Measurements from ENCODE around the gene PTPRE. TPM values are rescaled to one million over a fixed set of nuclear protein-coding genes. Genes with fewer than 3 reads are reported as not detected.

The PTPRE gene
- polyA plus RNA-seq, 1 of the 3 experiments (the other 2 are of a cell fraction), result 11.8 TPM

DNA sequence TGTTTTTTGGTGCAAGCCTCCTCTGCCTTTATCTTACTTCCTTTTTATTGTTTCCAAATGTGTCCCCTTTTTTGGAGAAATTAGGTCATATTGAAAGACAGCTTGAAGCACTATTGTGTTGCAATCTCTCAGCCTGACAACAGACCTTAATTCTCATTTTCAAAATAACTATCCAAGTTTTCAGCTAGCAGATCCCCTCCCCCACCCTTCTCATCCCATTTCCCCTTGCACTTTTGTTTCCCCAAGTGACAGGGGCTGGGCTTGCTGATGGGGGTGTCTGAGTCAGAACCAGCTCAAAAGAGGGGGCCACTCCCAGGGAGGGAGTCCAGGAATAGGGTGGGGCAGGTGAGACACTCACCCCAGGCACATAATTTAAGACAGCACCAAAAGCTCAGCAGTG is 144.0 kb downstream of the PTPRE start (continued):
- TF ChIP-seq, protein P1, sequence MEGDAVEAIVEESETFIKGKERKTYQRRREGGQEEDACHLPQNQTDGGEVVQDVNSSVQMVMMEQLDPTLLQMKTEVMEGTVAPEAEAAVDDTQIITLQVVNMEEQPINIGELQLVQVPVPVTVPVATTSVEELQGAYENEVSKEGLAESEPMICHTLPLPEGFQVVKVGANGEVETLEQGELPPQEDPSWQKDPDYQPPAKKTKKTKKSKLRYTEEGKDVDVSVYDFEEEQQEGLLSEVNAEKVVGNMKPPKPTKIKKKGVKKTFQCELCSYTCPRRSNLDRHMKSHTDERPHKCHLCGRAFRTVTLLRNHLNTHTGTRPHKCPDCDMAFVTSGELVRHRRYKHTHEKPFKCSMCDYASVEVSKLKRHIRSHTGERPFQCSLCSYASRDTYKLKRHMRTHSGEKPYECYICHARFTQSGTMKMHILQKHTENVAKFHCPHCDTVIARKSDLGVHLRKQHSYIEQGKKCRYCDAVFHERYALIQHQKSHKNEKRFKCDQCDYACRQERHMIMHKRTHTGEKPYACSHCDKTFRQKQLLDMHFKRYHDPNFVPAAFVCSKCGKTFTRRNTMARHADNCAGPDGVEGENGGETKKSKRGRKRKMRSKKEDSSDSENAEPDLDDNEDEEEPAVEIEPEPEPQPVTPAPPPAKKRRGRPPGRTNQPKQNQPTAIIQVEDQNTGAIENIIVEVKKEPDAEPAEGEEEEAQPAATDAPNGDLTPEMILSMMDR (IDR thresholded peaks at IDR 0.05), result no peak

DNA sequence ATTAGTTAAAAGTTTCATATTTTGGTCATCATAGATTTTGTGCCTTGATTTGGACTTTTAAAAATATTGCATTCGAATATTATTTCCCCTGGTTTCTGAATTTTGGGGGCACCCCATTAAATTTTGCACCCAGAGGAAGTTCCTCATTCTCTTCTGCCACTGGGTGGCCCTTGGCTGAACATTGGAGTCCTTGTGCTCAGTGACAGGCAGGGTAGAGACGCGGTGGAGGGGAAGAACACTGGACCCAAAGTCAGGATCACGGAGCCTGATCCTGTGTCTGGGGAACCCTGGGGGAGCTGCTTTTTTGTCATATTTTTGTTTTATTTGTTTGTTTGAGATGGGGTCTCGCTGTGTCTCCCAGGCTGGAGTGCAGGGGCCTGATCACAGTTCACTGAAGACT is 144.6 kb downstream of the PTPRE start:
- Histone ChIP-seq H4K20me1 (ENCODE audit: insufficient read depth) (no peaks in the 10 kb centered on the region), H3K4me3 (ENCODE audit: low read depth in 2 of 2, low read length in 1 of 2) (no peak overlapping the region), H2AFZ (ENCODE audit: low read depth) (no peak overlapping the region), H3K9me2 (no peaks in the 10 kb centered on the region), H3K36me3 (replicated peaks in 1 of 2; ENCODE audit: control insufficient read depth in 1 of 2, insufficient read depth in 2 of 2, low read length in 1 of 2) (peaks cover 0 to 19% of the 10 kb centered on the region in 2 experiments), H3K79me2 (ENCODE audit: insufficient read depth) (no peaks in the 10 kb centered on the region), H3K9ac (no peak overlapping the region), H3K4me2 (no peak overlapping the region), H3K27ac (ENCODE audit: low read depth in 2 of 2, low read length in 1 of 2) (no peak overlapping the region), H3K4me1 (ENCODE audit: control insufficient read depth in 1 of 2, insufficient read depth in 2 of 2, low read depth in 1 of 2, low read length in 1 of 2) (no peaks in the 10 kb centered on the region), H3K9me3 (no peaks in the 10 kb centered on the region), H3F3A (replicated peaks; ENCODE audit: insufficient read depth) (no peaks in the 10 kb centered on the region), H3K27me3 (ENCODE audit: insufficient read depth) (no peaks in the 10 kb centered on the region)
- ChIA-PET POLR2A (no interaction called here), CTCF (interaction anchor here (0.8 to 3.2 kb wide), 6 partner anchors 16 to 197 kb away, joined by 3 to 22 read pairs (median 4); no protein-coding TSS in a partner anchor)
- WGBS (ENCODE audit: low lambda C conversion rate), result 83% methylated on average over 4 of the region's 5 CpGs
- DNase-seq, result no peak
- TF ChIP-seq ELF1 (IDR thresholded peaks at IDR 0.05) (no peak), TEAD4 (IDR thresholded peaks at IDR 0.05; ENCODE audit: borderline replicate concordance, insufficient read depth) (no peak), TCF12 (IDR thresholded peaks at IDR 0.05) (no peak), EP300 (IDR thresholded peaks at IDR 0.05; ENCODE audit: borderline replicate concordance in 1 of 2, low read depth in 1 of 2, low read length in 1 of 2) (no peak), FOSL2 (IDR thresholded peaks at IDR 0.05; ENCODE audit: borderline replicate concordance, low read depth) (no peak), RAD21 (IDR thresholded peaks at IDR 0.05; ENCODE audit: low read length) (no peak), MXI1 (IDR thresholded peaks at IDR 0.05; ENCODE audit: low read depth, low read length) (no peak), FOXJ3 (CRISPR knock-in tag; IDR thresholded peaks at IDR 0.05) (no peak), NFIC (IDR thresholded peaks at IDR 0.05; ENCODE audit: borderline replicate concordance) (no peak), MEF2A (IDR thresholded peaks at IDR 0.05; ENCODE audit: borderline replicate concordance, low read depth) (no peak), RXRA (IDR thresholded peaks at IDR 0.05; ENCODE audit: borderline replicate concordance, low read depth) (no peak), TAF1 (IDR thresholded peaks at IDR 0.05; ENCODE audit: borderline replicate concordance, low read depth, low read length) (no peak), GATA2 (CRISPR knock-in tag; IDR thresholded peaks at IDR 0.05) (no peak), SIN3A (IDR thresholded peaks at IDR 0.05; ENCODE audit: borderline replicate concordance, low read depth, low read length) (no peak), EZH2phosphoT487 (IDR thresholded peaks at IDR 0.05; ENCODE audit: borderline replicate concordance, low read depth) (no peak)
- TF ChIP-seq, protein P1 (IDR thresholded peaks at IDR 0.05), result no peak
- TF ChIP-seq, protein P2, sequence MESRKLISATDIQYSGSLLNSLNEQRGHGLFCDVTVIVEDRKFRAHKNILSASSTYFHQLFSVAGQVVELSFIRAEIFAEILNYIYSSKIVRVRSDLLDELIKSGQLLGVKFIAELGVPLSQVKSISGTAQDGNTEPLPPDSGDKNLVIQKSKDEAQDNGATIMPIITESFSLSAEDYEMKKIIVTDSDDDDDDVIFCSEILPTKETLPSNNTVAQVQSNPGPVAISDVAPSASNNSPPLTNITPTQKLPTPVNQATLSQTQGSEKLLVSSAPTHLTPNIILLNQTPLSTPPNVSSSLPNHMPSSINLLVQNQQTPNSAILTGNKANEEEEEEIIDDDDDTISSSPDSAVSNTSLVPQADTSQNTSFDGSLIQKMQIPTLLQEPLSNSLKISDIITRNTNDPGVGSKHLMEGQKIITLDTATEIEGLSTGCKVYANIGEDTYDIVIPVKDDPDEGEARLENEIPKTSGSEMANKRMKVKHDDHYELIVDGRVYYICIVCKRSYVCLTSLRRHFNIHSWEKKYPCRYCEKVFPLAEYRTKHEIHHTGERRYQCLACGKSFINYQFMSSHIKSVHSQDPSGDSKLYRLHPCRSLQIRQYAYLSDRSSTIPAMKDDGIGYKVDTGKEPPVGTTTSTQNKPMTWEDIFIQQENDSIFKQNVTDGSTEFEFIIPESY (IDR thresholded peaks at IDR 0.05; ENCODE audit: borderline replicate concordance, low read depth), result no peak
- TF ChIP-seq, protein P3, sequence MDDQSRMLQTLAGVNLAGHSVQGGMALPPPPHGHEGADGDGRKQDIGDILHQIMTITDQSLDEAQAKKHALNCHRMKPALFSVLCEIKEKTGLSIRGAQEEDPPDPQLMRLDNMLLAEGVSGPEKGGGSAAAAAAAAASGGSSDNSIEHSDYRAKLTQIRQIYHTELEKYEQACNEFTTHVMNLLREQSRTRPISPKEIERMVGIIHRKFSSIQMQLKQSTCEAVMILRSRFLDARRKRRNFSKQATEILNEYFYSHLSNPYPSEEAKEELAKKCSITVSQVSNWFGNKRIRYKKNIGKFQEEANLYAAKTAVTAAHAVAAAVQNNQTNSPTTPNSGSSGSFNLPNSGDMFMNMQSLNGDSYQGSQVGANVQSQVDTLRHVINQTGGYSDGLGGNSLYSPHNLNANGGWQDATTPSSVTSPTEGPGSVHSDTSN (IDR thresholded peaks at IDR 0.05), result no peak
